SH-SY5Y (cell line): Measurements from ENCODE around the gene TMEM18.

Source experiments
- GATA2 ChIP-seq: IDR thresholded peaks from 2 replicates; pipeline ENCODE4 v1.6.1; 2011; ENCODE audit warnings: mild to moderate bottlenecking, low read depth, low read length
- GATA3 ChIP-seq: IDR thresholded peaks from 2 replicates; pipeline ENCODE4 v1.6.1; 2011; ENCODE audit warnings: low read depth, mild to moderate bottlenecking, low read length, moderate library complexity

TMEM18 gene

DNA sequence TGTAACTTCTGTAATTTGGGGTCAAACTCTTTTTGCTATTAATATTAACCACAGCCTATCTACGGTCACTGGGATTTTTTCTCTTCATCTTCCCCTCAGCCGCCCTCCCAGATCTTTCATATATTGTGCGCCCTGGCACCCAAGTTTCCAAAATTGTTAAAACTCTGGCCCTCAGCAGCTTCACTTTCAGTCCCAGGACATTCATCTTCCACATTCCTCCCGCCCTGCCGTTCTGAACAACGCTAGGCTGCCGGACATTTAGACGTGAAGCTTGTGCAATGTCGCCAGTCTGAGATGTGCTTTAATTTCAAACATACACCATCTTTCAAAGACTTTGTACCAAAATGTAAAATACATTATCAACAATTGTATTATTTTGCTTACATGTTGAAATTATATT lies 1.8 kb upstream of the TMEM18 start:
- TF ChIP-seq GATA2, result no peak
- TF ChIP-seq GATA3, result no peak

DNA sequence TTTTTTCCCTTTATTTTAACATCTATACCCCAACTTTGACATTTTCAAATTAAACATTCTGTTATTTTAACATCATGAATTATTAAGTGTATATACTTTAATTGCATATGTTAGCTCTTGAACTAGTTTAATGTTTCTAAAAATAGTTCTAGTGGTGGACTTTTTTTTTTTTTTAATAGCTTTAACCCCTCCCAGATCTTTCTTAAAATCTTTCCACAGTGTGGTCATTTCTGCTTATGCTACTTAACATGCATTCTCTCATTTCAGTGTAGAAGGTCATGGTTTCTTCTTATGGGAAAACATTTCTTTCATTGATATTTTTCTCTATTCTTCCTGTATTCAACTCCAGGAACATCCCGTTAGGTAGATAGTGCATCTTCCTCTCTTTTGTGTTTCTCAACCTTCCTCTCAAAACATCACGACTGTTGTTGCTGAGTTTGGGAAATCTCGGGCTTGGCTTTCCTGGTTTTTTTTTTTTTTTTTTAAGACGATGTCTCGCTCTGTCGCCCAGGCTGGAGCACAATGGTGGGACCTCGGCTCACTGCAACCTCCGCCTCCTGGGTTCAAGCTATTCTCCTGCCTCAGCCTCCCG lies 849 bp upstream of the TMEM18 start:
- TF ChIP-seq GATA3, result no peak
- no peak for TF ChIP-seq GATA2

DNA sequence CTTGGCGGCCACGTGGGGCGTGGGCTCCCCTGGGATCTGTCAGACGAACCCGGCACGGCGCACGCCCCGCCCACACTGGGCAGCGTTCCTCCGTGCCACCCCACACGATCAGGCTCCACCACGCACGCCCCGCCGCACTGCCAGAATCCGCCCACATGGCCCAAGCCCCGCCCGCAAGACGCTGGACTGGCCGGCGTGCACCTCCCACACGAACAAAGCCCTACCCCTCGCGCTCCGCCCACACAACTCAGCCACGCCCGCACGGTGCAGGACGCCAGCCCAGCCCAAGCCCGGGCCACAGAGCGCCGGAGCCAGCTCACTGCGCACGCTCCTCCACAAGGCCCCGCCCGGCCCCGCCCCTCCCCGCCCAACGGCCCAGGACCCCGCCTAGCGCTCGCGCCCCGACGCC lies 555 bp downstream of the TMEM18 start:
- TF ChIP-seq GATA3 (no peak), GATA2 (no peak)

DNA sequence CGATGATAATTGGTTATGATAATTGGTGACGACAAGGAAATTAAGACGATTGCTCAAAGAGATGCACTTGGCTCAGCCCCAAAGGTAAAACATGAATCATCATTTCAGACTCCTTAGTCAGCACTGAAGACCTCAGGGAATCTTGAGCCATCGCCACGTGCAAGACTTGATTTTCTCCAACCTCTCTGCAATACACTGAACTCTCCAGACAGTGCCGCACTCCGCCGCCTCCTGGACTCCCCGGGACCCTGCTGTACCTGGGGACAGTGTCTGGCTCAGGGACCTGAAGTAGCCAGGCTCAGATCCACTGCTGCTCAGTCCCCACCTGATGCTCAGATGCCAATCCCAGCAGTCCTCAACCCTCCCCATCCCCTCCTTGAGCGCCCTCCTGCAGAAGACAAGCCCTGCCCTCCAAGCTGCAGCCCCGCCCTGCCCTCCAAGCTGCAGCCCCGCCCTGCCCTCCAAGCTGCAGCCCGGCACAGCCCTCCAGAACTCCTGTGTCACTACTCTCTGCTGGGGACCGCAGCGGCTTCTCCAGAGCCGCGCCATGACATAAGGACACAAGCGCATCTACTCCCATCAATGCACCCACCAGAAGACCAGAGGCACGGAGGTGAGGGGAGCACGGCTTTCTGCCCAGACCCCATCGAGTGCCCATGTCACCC lies 1.1 kb downstream of the TMEM18 start:
- no peak for TF ChIP-seq GATA2
- no peak for TF ChIP-seq GATA3

DNA sequence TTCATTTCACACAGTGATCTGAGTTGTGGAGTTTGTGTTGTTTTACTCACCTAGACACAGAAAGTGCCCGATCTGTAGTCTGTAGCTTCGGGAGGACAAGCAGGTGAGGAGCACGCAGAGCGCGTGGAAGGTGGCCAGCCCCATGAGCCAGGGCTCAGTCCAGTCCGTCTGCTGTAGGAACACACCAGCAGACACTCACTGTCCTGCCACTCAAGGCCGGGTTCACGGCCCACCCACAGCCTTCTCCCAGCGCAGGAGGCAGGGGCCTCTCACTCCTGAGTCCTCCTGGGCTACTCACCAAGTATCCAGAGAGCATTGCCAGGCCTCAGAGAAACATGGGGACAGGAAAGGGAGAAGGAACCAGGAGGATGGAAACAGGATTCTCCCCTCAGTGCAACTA lies 1.7 kb downstream of the TMEM18 start:
- TF ChIP-seq GATA3, result no peak
- TF ChIP-seq GATA2, result no peak

DNA sequence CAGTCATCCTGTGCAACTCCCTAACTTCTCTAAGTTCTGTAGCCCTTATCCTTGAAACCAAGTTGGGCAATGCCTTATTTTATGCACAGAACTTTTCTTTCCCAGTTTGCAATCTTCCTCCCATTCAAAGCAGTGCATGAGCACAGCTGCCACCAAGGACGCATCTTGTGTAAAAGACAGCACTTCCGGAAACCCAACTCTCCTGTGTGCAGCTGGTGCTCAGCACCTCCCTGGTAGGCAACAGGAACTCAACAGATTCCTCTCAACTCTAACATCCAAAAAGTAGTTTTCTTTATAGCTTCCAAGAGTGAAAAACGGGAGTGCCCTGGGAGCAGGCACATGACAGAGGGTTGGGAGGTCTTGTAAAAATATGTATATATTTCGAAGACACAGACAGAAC lies 2.2 kb downstream of the TMEM18 start:
- no peak for TF ChIP-seq GATA3
- TF ChIP-seq GATA2, result no peak

DNA sequence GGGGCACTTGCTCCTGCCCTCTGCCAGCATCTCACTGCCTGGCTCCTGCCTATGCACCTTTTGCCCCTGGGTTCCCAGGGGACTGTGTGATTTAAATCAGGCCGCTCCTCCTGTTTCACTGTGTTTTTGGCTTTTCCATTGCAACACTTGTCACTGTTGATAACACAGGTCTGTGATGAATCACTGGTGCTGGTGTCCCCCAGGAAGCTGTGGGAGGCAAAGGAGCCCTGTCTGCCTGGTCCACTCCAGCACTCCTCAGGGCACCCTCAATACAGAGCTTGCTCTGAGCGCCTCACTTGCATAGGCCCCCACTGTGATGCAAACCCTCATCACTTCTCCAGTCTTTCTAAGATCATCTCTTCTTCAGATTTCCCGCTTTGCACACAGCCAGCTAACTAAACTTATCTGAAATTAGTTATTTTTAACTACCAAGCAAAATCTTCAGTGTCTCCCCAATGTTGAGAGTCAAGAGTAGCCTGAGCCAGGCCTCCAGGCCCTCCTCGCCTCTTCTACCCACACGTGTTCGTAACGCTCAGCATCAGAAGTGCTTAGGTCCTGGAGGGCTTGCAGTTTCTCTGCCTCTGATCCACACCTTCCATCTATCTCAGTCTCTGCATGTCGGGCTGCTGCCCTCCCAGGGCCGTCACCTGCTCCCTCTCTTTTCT lies 2.8 kb downstream of the TMEM18 start:
- no peak for TF ChIP-seq GATA2
- no peak for TF ChIP-seq GATA3

DNA sequence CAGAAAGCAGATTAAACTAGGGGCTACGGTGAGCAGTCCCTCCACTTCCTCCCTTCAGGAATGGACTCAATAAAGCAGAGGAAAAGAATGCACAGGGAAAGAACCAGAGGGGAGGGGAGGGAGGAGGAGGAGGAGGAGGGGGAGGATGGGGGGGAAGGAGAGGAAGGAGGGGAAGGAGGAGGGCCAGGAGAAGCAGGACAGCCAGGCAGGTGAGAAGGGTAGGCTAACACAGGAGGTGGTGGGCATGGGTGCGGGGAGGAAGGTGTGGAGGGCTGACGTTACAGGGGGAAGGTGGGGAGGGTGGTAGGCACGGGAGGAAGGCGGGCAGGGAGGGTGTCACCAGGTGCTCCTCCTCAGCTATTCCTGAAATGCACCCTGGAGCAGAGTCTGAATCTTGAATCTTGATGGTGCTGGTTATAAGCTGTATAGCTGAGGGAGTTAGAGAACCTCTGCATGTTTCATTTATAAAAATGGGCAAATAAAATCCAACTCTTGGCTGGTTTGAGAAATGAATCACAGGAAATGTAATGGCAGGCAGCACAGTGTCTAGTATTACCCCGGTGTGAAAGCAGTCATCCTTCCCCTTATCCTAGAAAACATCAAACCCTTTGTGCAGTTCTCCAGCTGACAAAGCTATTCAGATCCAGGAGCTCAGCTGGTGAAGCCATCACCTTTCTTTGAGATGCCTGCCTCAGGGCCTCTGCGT lies 3.4 kb downstream of the TMEM18 start:
- TF ChIP-seq GATA2 (no peak), GATA3 (no peak)

DNA sequence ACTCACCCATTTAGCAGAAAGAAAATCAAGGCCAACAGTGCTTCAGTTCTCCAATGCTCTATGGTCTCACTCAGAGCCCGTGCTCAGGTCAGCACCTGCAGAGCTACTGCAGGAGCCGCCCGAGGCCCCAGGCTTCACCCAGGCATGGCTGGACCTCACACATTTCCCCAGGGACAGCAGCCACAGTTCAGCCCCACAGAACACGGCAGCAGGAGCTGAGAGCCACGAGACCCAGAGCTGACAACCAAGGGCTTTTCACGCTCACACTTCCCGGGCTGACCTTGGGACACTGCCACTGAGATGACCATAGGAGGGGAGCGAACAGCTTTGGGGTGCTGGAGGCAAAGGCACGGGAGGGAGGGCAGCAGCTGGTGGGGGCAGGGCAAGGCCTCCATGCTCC lies 4.2 kb downstream of the TMEM18 start:
- no peak for TF ChIP-seq GATA3
- TF ChIP-seq GATA2, result no peak

DNA sequence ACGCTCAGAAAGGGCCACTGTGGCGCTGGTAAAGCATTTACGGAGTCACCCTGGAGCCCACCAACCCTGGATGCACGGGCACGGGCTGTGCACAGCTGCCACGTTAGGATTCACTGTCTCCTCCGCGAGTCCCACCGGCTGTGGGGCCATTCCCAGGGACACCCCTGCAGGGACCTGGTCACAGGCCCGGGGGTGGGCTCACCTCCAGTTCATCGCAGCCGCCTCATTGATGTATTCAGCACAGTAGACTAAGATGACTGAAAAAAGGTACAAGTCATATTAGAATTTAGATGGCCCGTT lies 4.7 kb downstream of the TMEM18 start:
- TF ChIP-seq GATA3 (no peak), GATA2 (no peak)

DNA sequence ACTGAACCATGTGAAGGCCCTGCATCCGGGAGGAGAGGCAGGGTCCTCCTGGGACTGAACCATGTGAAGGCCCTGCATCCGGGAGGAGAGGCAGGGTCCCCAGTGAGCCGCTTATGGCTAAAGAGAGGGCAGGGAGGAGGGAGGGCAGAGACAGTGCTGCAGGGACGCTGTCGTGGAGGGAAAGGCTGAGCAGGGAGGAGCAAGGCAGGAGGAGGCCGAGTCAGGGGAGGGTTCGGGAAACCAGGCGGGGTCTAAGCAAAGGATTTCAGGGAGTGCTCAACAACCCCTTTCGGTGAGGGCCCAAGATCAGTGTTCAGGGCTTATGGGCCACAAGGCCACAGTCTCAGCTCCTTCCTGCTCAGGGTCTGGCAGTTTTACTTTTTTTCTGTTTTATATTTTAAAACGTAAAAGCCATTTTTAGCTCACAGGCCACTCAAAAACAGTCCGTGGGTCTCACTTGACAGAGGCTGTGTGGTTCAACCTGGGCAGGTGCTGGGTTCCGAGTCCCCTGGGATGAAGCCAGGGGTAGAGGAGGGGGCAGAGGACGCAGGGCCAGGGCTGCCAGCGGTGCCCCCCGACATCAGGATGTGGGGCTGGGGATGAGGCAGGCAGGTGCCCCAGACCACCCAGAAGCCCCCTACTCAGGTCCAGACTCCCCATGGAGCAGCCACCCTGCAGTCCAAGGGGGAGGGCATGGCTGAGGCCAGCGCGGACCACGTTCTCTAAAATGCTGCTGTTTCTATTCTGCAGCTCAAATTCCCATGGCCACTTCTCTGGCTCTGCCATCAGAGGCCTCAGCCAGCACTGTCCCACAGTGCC lies 5.2 kb downstream of the TMEM18 start:
- TF ChIP-seq GATA3 (no peak), GATA2 (no peak)

DNA sequence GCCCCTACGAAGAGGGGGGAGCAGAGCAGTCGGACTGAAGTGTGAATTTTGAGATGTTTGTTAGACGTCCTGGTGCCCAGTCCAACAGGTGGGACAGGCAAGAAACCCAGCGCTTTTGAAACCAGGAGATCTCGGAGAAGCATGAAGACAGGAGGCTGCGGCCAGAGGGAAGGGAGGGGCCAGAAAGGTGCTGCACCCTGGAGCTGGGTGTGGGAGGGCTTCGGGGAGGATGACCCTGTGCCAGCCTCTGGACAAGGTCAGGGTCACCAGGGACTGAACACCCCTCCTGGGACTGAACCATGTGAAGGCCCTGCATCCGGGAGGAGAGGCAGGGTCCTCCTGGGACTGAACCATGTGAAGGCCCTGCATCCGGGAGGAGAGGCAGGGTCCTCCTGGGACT lies 6.1 kb downstream of the TMEM18 start:
- no peak for TF ChIP-seq GATA2
- no peak for TF ChIP-seq GATA3

DNA sequence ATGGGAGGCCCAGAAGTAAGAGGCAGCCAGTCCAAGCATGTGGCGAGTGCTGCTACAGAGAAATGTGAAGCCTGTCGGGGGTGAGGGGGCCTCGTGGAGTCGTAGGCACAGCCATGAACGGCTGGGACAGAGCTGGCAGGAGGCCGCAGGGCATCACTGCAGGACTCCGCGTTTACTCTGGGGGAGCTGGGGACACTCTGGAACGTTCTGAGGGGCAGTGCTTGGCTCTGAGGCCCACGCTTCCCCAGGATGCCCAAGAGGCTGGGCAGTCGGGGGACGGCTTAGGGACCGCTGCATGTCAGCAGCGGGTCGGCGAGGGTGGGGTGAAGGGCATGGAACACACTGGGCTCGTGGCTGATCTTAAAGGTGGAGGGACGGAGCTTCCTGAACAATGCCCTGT lies 6.6 kb downstream of the TMEM18 start:
- TF ChIP-seq GATA2 (no peak), GATA3 (no peak)

DNA sequence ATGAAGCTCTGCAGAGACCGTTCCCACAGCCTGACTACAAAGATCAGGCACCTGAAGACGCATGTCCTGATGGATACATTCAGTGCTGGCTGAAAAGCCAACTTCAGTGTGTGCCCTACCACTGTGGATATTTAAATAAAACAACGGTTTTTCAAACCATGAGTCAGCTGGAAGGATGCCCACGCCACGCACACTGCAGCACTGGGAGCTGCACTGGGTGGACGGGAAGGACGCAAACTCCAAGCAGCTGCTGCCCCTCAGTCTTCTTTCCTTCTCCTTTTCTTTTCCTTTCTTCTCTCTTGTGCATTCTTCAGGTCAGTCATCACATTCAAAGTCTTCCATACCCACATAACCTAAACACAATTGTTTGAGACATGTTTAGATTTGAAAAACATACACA lies 7.9 kb downstream of the TMEM18 start:
- TF ChIP-seq GATA3 (no peak), GATA2 (no peak)

DNA sequence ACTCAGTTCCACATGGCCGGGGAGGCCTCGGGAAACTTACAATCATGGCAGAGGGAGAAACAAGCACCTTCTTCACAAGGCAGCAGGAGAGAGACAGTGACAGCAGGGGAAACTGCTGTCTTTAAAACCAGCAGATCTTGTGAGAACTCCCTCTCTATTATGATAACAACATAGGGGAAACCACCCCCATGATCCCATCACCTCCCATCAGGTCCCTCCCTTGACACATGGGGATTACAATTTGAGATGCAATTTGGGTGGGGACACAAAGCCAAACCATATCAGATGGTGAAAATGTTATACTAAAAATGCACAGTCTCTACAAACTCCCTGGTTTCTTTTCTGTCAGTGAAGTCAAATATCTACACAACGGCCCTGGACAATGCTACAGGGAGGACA lies 9.2 kb downstream of the TMEM18 start:
- TF ChIP-seq GATA2, result no peak
- TF ChIP-seq GATA3, result no peak
